Measurements from ENCODE around the gene CAPN1. TPM values are rescaled to one million over a fixed set of nuclear protein-coding genes. Genes with fewer than 3 reads are reported as not detected.

The CAPN1 gene
- total RNA-seq, 2 experiments from 2014 or later: 89.9 to 111 TPM

DNA sequence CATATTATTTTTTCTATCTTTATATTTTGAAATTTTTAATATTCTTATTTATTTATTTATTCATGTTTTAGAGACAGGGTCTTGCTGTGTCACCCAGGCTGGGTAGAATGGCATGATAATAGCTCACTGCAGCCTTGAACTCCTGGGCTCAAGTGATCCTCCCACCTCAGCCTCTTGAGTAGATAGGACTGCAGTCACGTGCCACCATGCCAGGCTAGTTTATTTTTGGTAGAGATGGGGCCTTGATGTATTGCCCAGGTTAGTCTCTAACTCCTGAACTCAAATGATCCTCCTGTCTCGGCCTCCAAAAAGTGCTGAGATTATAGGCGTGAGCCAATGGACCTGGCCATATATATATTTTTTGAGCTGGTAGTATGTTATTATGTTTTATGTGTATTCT is 14.1 kb upstream of the CAPN1 start:
- Histone ChIP-seq H2AFZ (ENCODE audit: low read length) (no peak overlapping the region), H3K27ac (ENCODE audit: low read depth, low read length, poor library complexity, severe bottlenecking) (no peak overlapping the region), H3K9me3 (ENCODE audit: low read length) (no peaks in the 10 kb centered on the region), H3K9me2 (ENCODE audit: insufficient read depth, low read length) (no peaks in the 10 kb centered on the region), H3K4me3 (ENCODE audit: low read depth, low read length, poor library complexity, severe bottlenecking) (no peak overlapping the region), H4K20me1 (ENCODE audit: insufficient read depth, low read length) (no peaks in the 10 kb centered on the region), H3K4me1 (ENCODE audit: insufficient read depth, low read length, poor library complexity, severe bottlenecking) (peaks cover 32% of the 10 kb centered on the region), H3K4me2 (ENCODE audit: low read length) (no peak overlapping the region), H3K36me3 (ENCODE audit: insufficient read depth, low read length) (no peaks in the 10 kb centered on the region), H3K79me2 (ENCODE audit: insufficient read depth, low read depth, low read length) (no peaks in the 10 kb centered on the region)
- ChIA-PET CTCF (ENCODE audit: unreplicated experiment) (no interaction called here), POLR2A (interaction anchor here (0.8 kb wide), 1 partner anchor 32 kb away, joined by 3 read pairs; no protein-coding TSS in a partner anchor)
- DNase-seq (ENCODE audit: low spot score): no peak
- TF ChIP-seq EZH2phosphoT487 (IDR thresholded peaks at IDR 0.05; ENCODE audit: borderline replicate concordance, low read depth, low read length): no peak
- no peak for TF ChIP-seq CTCF (conservative IDR thresholded peaks at IDR 0.05; ENCODE audit: low read length)
- intact Hi-C loops (cut with micrococcal nuclease; ENCODE audit: unreplicated experiment): loop anchor here (5.0 kb wide), 1 partner anchor 35 kb away; the partner anchor contains the start of gene SYVN1
- no TSS peak for BruUV-seq (replicated peaks)

DNA sequence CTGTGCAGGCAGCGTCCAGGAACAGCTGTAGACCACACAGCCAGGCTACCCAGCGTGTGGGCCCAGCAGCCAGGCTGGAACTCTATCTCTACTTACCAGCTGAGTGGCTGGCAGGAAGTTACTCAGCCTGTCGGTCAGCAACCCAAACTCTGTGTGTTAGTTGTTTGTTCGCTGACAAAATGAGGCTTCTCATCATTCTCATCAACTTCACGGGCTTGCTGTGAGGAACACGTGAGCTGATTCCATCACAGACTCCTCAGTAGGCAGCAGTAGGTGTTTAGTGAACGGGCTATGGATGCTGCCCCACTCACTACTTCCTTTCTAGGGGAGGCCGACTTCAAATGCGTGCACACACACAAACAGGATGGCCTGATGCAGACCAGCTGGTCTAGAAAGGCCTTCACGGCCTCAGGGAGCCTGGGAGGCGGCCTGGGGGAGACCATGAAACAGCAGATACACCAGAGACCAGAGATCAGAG is 12.5 kb upstream of the CAPN1 start:
- CTCF ChIA-PET (ENCODE audit: unreplicated experiment): no interaction called here
- peaks cover 32% of the 10 kb centered on the region for H3K4me1 ChIP-seq (ENCODE audit: insufficient read depth, low read length, poor library complexity, severe bottlenecking)
- H3K9me2 ChIP-seq (ENCODE audit: insufficient read depth, low read length): no peaks in the 10 kb centered on the region
- intact Hi-C loops (cut with micrococcal nuclease; ENCODE audit: unreplicated experiment): loop anchor here (5.0 kb wide), 1 partner anchor 37 kb away; the partner anchor contains the start of gene SYVN1
- no peaks in the 10 kb centered on the region for H4K20me1 ChIP-seq (ENCODE audit: insufficient read depth, low read length)
- peak; percentile 48 for DNase-seq (ENCODE audit: low spot score)
- no peaks in the 10 kb centered on the region for H3K79me2 ChIP-seq (ENCODE audit: insufficient read depth, low read depth, low read length)
- TF ChIP-seq EZH2phosphoT487 (IDR thresholded peaks at IDR 0.05; ENCODE audit: borderline replicate concordance, low read depth, low read length): no peak
- no peak for TF ChIP-seq CTCF (conservative IDR thresholded peaks at IDR 0.05; ENCODE audit: low read length)
- no peaks in the 10 kb centered on the region for H3K36me3 ChIP-seq (ENCODE audit: insufficient read depth, low read length)
- no peak overlapping the region for H3K4me3 ChIP-seq (ENCODE audit: low read depth, low read length, poor library complexity, severe bottlenecking)
- no TSS peak for BruUV-seq (replicated peaks)
- peak overlapping the region; percentile 54 for H3K27ac ChIP-seq (ENCODE audit: low read depth, low read length, poor library complexity, severe bottlenecking)
- no peaks in the 10 kb centered on the region for H3K9me3 ChIP-seq (ENCODE audit: low read length)
- H2AFZ ChIP-seq (ENCODE audit: low read length): peak overlapping the region; percentile 99
- POLR2A ChIA-PET: interaction anchor here (0.6 to 2.2 kb wide), 8 partner anchors 9 to 81 kb away, joined by 3 to 16 read pairs (median 4); partner anchors contain the start of gene SYVN1
- H3K4me2 ChIP-seq (ENCODE audit: low read length): peak overlapping the region; percentile 38

DNA sequence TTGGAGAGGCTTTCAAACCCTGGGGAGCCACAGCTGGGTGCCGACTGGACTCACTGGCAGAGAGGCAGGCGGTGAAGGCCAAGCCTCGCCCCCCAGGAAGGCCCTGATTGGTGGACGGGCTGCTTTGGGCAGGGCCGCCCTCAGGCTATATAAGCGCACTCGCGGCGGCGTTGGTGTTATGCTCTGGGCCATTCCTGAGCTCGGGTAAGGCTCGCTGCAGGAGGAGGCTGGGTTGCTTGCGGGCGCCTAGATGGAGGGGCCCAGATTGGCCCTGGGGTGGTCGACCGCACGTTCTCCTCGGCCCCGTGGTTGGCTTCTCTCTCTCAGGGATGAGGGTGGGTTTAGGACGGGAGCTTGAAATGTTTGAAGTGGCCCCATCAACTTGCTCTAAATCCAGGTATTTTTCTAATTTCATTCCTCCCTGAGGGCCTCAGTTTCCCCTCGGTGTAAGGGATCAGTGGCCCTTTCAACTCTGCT is 11.6 kb upstream of the CAPN1 start, which contains the start of gene SPDYC:
SPDYC (plus strand) TSS at position 176 of the 477 bp plus-strand sequence. CDS start 1,125 bp downstream, outside the sequence.
- Histone ChIP-seq H3K27ac (ENCODE audit: low read depth, low read length, poor library complexity, severe bottlenecking) (peak within 1 kb of the TSS; percentile 54), H3K4me2 (ENCODE audit: low read length) (peak within 1 kb of the TSS; percentile 38), H3K79me2 (ENCODE audit: insufficient read depth, low read depth, low read length) (no peaks in the 10 kb centered on the region), H4K20me1 (ENCODE audit: insufficient read depth, low read length) (no peaks in the 10 kb centered on the region), H3K4me1 (ENCODE audit: insufficient read depth, low read length, poor library complexity, severe bottlenecking) (peaks cover 36% of the 10 kb centered on the region), H3K9me2 (ENCODE audit: insufficient read depth, low read length) (no peaks in the 10 kb centered on the region), H2AFZ (ENCODE audit: low read length) (peak within 1 kb of the TSS; percentile 99), H3K9me3 (ENCODE audit: low read length) (no peaks in the 10 kb centered on the region), H3K36me3 (ENCODE audit: insufficient read depth, low read length) (no peaks in the 10 kb centered on the region), H3K4me3 (ENCODE audit: low read depth, low read length, poor library complexity, severe bottlenecking) (no peak within 1 kb of the TSS)
- intact Hi-C loops (cut with micrococcal nuclease; ENCODE audit: unreplicated experiment): no loop called here
- DNase-seq (ENCODE audit: low spot score): no peak
- TF ChIP-seq EZH2phosphoT487 (IDR thresholded peaks at IDR 0.05; ENCODE audit: borderline replicate concordance, low read depth, low read length): no peak
- TF ChIP-seq CTCF (conservative IDR thresholded peaks at IDR 0.05; ENCODE audit: low read length): no peak
- ChIA-PET CTCF (ENCODE audit: unreplicated experiment) (no interaction called here), POLR2A (interaction anchor here (0.8 to 2.2 kb wide), 3 partner anchors 26 to 36 kb away, joined by 3 to 16 read pairs (median 3); partner anchors contain the start of gene SYVN1)
- BruUV-seq (replicated peaks): no TSS peak
